ENCODE results near the gene G0S2. TPM values are rescaled to one million over a fixed set of nuclear protein-coding genes. Genes with fewer than 3 reads are reported as not detected.

G0S2 gene
- total RNA-seq, 4 donors from 2014 or later: 6.0 to 95.2 (median 11.0) TPM

- H3K27ac ChIP-seq: peak overlapping the region in 3 of 4 donors; percentile 0 to 48 (median 35)
- WGBS, 2 donors (ENCODE audit: low coverage in 1 of 2): 60 to 65% methylated on average over 4 to 5 of the region's 5 CpGs
- no peak for ATAC-seq
Observed at GRCh38 chr1:209672705-209673630, 2.2 kb upstream of the G0S2 start.

DNA sequence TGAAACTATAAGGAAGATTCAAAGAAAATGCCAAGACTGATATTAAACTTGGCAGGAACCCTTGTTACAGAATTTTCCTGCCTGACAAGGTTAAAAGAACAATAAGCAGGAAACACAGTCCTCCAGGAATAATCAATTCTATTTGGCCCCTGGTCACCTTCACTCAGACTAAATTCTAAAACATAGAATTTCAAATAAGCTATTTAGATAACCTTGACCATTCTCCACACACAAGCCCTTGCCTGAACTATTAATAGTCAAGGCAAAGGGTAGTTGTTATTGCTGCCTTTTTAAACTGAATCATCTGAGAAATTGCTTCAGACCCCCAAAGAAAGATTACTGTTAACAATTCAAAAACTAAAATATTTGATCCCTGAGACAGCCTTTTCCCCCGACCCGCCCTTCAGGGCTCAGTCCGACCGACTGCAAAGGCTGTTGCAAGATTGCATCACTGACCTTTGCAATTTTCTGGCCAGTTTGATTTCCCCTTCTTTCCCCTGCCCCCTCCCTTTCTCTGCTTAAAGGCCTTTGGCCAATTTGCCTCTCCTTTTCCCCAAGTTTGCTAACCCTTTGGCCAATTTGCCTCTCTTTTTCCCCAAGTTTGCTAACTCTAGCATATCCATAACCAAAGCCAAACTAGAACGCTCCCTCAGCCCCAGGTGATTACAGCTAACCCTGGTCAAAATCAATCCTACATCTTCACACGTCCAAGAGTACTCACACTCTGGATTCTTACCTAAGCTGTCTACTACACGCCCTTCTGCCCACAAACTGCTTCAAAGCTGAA, 1.4 kb upstream of the G0S2 start:
- Histone ChIP-seq H3K27me3 (no peaks in the 10 kb centered on the region), H3K9me3 (no peaks in the 10 kb centered on the region), H3K36me3 (no peaks in the 10 kb centered on the region), H3K4me1 (peaks cover 0 to 36% (median 11%) of the 10 kb centered on the region in 3 donors), H3K27ac (peak overlapping the region in 3 of 4 donors; percentile 35 to 48 (median 42)), H3K4me3 (no peak overlapping the region)
- peak; percentile 70 for ATAC-seq
- whole genome bisulfite sequencing, 2 donors (ENCODE audit: low coverage in 1 of 2): 43 to 50% methylated on average over 4 to 6 of the region's 7 CpGs
- TF ChIP-seq POLR2A (IDR thresholded peaks at IDR 0.05) (no peak), POLR2AphosphoS5 (IDR thresholded peaks at IDR 0.05) (peak; percentile 49)

More at GRCh38 chr1:209672705-209673630, 2.2 kb upstream of the G0S2 start:
- Histone ChIP-seq H3K27me3 (no peaks in the 10 kb centered on the region), H3K4me1 (peaks cover 0 to 36% (median 11%) of the 10 kb centered on the region in 3 donors), H3K36me3 (no peaks in the 10 kb centered on the region), H3K4me3 (no peak overlapping the region), H3K9me3 (no peaks in the 10 kb centered on the region)
- TF ChIP-seq POLR2AphosphoS5 (IDR thresholded peaks at IDR 0.05) (peak; percentile 22), POLR2A (IDR thresholded peaks at IDR 0.05) (no peak), EP300 (IDR thresholded peaks at IDR 0.05) (no peak)
- TF ChIP-seq, protein P1, sequence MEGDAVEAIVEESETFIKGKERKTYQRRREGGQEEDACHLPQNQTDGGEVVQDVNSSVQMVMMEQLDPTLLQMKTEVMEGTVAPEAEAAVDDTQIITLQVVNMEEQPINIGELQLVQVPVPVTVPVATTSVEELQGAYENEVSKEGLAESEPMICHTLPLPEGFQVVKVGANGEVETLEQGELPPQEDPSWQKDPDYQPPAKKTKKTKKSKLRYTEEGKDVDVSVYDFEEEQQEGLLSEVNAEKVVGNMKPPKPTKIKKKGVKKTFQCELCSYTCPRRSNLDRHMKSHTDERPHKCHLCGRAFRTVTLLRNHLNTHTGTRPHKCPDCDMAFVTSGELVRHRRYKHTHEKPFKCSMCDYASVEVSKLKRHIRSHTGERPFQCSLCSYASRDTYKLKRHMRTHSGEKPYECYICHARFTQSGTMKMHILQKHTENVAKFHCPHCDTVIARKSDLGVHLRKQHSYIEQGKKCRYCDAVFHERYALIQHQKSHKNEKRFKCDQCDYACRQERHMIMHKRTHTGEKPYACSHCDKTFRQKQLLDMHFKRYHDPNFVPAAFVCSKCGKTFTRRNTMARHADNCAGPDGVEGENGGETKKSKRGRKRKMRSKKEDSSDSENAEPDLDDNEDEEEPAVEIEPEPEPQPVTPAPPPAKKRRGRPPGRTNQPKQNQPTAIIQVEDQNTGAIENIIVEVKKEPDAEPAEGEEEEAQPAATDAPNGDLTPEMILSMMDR (IDR thresholded peaks at IDR 0.05): no peak

DNA sequence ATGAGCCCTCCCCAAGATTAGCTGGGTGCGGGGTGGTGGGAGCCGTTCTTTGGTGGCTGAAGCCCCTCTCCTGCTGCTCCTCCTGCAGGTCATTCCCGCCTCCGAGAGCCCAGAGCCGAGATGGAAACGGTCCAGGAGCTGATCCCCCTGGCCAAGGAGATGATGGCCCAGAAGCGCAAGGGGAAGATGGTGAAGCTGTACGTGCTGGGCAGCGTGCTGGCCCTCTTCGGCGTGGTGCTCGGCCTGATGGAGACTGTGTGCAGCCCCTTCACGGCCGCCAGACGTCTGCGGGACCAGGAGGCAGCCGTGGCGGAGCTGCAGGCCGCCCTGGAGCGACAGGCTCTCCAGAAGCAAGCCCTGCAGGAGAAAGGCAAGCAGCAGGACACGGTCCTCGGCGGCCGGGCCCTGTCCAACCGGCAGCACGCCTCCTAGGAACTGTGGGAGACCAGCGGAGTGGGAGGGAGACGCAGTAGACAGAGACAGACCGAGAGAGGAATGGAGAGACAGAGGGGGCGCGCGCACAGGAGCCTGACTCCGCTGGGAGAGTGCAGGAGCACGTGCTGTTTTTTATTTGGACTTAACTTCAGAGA, 448 bp downstream of the G0S2 start:
- peak; percentile 22 for ATAC-seq
- peak overlapping the region in 3 of 4 donors; percentile 18 to 75 (median 59) for H3K27ac ChIP-seq
- H3K4me3 ChIP-seq: peak overlapping the region; percentile 35 to 56
- 7% methylated on average over 5 of the region's 34 CpGs; no CpG with 5 or more reads in 1 of the 2 donors for WGBS, 2 donors (ENCODE audit: low coverage in 1 of 2)
- H3K36me3 ChIP-seq: no peaks in the 10 kb centered on the region
- no peaks in the 10 kb centered on the region for H3K9me3 ChIP-seq
- TF ChIP-seq POLR2A (IDR thresholded peaks at IDR 0.05) (peak in 1 of 2 donors; percentile 4), EP300 (IDR thresholded peaks at IDR 0.05) (no peak), POLR2AphosphoS5 (IDR thresholded peaks at IDR 0.05) (no peak)
- TF ChIP-seq, protein P1 (IDR thresholded peaks at IDR 0.05): no peak
- peaks cover 0 to 36% (median 11%) of the 10 kb centered on the region in 3 donors for H3K4me1 ChIP-seq
- no peaks in the 10 kb centered on the region for H3K27me3 ChIP-seq

DNA sequence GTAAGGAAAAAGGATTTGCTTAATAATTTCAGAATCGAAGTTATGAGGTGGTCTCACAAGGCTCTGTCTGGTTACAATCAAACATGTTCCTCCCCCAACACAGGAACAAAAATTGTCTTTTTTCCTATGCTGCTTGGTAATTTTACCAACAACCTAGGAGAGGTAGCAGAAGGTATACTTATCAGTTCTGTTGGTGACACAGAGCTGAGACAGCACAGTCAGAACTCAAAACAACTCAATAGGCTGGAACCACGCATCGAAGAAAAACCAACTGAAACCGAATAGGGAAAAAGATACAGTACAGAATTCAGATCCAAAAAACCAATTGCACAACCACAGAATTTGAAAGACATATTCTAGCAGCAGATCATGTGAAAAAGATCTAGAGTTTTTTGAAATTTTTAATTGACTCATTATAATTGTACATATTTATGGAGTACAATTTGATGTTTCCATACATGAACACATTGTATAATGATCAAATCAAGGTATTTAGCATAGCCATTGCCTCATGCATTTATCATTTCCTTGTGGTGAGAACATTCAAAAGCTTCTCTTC, 3.8 kb downstream of the G0S2 start:
- ATAC-seq: no peak
- Histone ChIP-seq H3K4me1 (peaks cover 0 to 27% (median 11%) of the 10 kb centered on the region in 3 donors), H3K36me3 (no peaks in the 10 kb centered on the region), H3K27ac (no peak overlapping the region), H3K4me3 (no peak overlapping the region), H3K27me3 (no peaks in the 10 kb centered on the region), H3K9me3 (no peaks in the 10 kb centered on the region)
- WGBS, 2 donors (ENCODE audit: low coverage in 1 of 2): 94 to 96% methylated on average over 4 of the region's 4 CpGs
- TF ChIP-seq, protein P1 (IDR thresholded peaks at IDR 0.05): no peak
- TF ChIP-seq POLR2A (IDR thresholded peaks at IDR 0.05): no peak
- no peak for TF ChIP-seq POLR2AphosphoS5 (IDR thresholded peaks at IDR 0.05)
- no peak for TF ChIP-seq EP300 (IDR thresholded peaks at IDR 0.05)

Measured in gastroesophageal sphincter (tissue), 4 donors.